B cell (primary cell): ENCODE results near the gene SH3GLB2.

Experiments
- CTCF ChIP-seq: fragments of 200-600 bp; IDR thresholded peaks from one replicate; pipeline ENCODE4 v1.8.0; 2022; ENCODE audit warnings: antibody characterized with exemption, mild to moderate bottlenecking
- EZH2 ChIP-seq: IDR thresholded peaks from 2 replicates; pipeline ENCODE4 v1.6.1; 2012; ENCODE audit warnings: borderline replicate concordance, low read depth, mild to moderate bottlenecking, moderate library complexity, low read length; ENCODE audit not compliant: insufficient read depth, poor library complexity, severe bottlenecking

DNA sequence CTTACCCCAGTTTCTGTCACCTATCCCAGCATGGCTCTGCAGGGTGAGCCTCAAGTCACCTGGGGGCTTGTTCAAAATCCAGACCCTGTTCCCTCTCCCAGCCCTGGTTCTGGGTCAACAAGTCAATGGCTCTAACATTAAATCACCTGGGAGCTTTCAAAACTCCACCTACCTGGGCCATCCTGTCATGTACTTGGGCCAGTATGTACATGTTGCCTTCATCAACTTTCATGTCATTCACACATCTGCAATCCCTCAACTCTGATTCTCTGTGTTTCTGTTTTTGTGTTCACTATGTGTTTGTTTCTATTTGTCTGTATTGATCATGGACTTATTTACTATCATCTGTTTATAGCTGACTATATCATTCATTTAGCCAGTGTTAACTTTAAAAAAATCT is 2.1 kb upstream of the SH3GLB2 start:
- no peak for TF ChIP-seq CTCF
- no peak for TF ChIP-seq EZH2
